EL (cell line): ENCODE measurements around the gene FIZ1.

Source experiments
- DNase-seq: peaks from one replicate; pipeline ENCODE4 v3.0.0-alpha.2; 2016

The FIZ1 gene

GRCh38 chr19:55567708-55568328, 31.5 kb downstream of the FIZ1 start:
- no peak for DNase-seq

- no peak for DNase-seq
Measured at GRCh38 chr19:55566823-55567222, 32.5 kb downstream of the FIZ1 start.

- DNase-seq = no peak
Measured at GRCh38 chr19:55563261-55563690, 36.0 kb downstream of the FIZ1 start.

GRCh38 chr19:55559684-55560083, 39.6 kb downstream of the FIZ1 start:
- DNase-seq = no peak

- DNase-seq = no peak
Measured at GRCh38 chr19:55554741-55555152, 44.6 kb downstream of the FIZ1 start.

GRCh38 chr19:55554302-55554701, 45.0 kb downstream of the FIZ1 start:
- no peak for DNase-seq

GRCh38 chr19:55553217-55554182, 45.8 kb downstream of the FIZ1 start:
- DNase-seq = peak; percentile 19

- DNase-seq = peak; percentile 92
Measured at GRCh38 chr19:55552620-55553019, 46.7 kb downstream of the FIZ1 start.

GRCh38 chr19:55552206-55552605, 47.1 kb downstream of the FIZ1 start:
- DNase-seq = no peak

GRCh38 chr19:55550321-55550650, 49.0 kb downstream of the FIZ1 start:
- DNase-seq = peak; percentile 66

- peak; percentile 88 for DNase-seq
Measured at GRCh38 chr19:55549500-55550320, 49.6 kb downstream of the FIZ1 start.

GRCh38 chr19:55546822-55547614, 52.3 kb downstream of the FIZ1 start:
- DNase-seq = peak; percentile 66

GRCh38 chr19:55546011-55546410, 53.3 kb downstream of the FIZ1 start:
- DNase-seq = no peak

- DNase-seq = no peak
Measured at GRCh38 chr19:55545443-55545842, 53.9 kb downstream of the FIZ1 start, which contains the start of gene SBK3. TSS of gene SBK3 (minus strand) at chr19:55545543. CDS start at chr19:55545543, 0 bp downstream.

GRCh38 chr19:55544776-55545439, 54.4 kb downstream of the FIZ1 start:
- DNase-seq = no peak

GRCh38 chr19:55544014-55544413, 55.3 kb downstream of the FIZ1 start:
- no peak for DNase-seq

- no peak for DNase-seq
Measured at GRCh38 chr19:55543567-55543966, 55.8 kb downstream of the FIZ1 start.

- DNase-seq = no peak
Measured at GRCh38 chr19:55542292-55542855, 56.9 kb downstream of the FIZ1 start.
